SKM-1 treated with dmso at 0.1 percent for 144 hours (cell line): ENCODE results near the gene SLC39A6.
"Not testable (repeated sequence)": the region's sequence is repeated elsewhere in the genome, so short reads cannot be mapped to it uniquely, and the experiment has no call there.

Experiments used
- DNase-seq: peaks from one replicate; lab custom pipeline; 2025; ENCODE audit not compliant: unreplicated experiment; lab: John Stamatoyannopoulos, UW

The SLC39A6 gene

DNA sequence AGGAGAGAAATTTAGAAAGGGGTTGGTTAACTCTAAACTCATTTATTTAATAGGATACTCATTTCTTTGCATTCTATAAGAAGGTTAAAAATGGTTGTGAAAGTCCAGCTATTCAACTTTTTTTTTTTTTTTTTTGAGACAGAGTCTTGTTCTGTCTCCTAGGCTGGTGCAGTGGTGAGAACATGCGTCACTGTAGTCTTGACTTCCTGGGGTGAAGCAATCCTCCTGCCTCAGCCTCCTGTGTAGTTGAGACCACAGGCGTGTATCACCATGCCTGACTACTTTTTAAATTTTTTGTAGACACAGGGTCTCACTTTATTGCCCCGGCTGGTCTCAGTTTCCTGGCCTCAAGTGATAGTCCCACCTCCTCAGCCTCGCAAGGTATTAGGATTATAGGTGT lies 12.4 kb upstream of the SLC39A6 start:
- no peak for DNase-seq

DNA sequence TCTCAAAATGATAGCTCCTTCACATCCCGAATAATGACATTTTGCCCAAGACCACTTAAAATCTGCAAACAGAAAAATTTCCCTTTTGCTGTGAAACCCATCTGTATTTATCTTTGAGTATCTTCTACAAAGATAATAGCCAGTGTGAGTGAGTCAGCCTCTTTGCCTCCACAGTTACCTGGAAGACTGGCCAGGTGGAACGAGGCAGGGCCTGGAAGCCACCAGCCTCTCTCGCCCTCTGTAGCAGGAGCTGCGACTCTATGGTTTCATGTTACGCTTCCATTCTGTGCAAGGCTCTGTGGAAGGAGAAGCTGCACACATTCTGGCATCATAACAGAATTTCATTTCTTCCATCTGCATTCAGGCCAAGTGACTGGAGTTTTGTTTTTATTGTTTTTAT lies 10.1 kb upstream of the SLC39A6 start:
- no peak for DNase-seq

DNA sequence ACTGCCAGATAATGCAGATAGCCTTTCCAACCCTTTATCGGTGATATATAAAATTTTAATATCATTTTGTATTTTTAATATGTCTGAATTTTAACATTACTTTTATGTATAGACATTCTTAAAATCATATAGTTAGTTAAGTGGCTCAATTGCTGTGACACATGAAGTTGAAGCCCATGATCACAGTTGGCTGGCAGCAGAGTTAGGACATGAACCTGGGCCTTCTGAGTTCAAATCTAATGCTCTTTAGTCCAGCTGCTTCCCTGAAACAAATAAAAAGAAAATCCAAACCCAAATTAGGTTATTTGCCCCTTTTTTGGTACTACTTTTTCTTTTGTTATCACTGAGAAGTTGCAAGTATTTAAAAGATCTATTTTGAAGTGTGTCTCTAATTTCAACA lies 6.1 kb upstream of the SLC39A6 start:
- no peak for DNase-seq

DNA sequence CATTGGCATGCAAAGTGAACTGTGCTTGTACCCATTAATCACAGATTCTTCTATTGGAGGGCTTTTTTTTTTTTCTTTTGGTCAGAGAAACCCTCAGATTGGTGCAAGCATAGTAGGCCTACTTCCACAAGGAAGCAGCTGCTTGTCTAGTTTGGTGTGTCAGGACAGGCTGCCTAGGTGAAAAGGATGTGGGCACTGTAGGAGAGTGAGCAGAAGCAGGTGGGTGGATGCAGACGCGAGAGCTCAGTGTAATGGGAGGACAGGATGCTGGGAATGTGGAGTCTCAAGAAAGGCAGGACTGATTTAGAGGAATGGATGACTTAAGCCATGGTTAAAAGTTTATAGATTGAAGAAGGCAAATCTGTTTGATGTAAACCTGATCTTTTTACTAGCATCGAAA lies 3.6 kb upstream of the SLC39A6 start:
- DNase-seq, result no peak

GRCh38 chr18:36131692-36132483 lies 2.7 kb upstream of the SLC39A6 start:
- no peak for DNase-seq

DNA sequence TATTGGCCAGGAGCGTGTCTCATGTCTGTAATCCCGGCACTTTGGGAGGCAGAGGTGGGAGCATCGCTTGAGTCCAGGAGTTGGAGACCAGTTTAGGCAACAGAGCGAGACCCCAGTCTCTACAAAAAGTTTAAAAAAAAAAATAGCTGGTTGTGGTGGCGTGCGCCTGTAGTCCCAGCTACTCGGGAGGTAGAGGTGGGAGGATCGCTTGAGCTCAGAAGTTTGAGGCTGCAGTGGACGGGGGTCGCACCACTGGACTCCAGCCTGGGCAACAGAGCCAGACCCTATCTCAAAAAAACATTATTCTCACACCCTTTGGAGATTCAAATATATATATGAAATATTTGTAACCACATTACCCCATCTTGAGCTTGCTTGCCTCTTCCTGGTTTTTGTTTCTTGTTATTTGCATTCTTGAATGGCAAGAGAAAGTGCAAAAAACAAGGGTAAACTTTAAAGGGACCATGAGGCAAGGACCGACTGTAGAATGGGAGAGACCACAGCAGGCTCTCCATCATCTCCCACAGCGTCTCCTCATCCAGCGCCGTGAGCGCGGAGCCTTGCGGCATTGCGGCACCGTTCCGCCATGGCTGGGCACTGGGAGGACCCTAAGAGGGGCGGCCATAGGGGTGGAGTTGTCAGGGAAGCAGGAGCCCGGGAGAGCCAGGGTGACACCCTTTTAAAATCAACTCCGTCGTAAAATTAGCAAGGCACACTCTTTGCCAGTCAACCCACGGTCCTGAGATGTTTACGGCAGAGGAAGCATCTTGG lies 1.9 kb upstream of the SLC39A6 start:
- no peak for DNase-seq

DNA sequence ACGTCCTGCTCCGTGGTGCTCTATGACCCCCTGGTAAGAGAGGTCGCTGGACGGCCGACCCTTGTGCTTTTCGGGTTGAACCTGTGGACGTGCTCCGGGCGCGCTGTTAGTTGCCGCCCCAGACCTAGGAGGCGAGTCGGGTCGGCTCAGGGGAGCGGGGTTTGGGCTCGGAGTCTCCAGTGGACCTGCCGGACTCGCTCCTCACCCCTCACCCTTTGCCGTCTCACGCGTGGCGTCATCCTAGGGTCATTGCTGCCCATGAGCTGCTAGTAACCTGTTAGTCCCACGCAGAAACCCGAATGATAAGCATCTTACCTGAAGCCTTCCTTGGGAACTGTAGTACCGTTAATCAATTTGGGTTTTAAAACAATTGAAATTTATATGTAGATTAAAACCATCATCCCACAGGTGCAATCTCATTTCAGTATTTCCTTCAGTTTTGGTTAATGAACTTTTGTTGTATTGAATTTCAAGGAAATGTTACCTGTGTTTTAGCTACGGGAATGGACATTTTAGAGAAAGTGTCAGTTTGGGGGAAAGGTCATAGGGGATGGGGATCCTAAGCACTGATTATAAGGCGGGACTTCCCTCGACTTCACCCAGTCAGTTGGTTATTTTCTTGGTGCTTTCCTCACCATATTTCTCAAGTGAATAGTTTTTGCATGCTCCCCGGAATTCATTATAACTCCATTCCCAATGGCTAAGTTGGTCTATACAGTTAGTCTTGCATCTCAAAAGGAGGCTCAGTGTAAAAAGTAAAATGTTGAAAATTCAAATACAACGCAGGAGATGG lies 1.1 kb upstream of the SLC39A6 start:
- no peak for DNase-seq

DNA sequence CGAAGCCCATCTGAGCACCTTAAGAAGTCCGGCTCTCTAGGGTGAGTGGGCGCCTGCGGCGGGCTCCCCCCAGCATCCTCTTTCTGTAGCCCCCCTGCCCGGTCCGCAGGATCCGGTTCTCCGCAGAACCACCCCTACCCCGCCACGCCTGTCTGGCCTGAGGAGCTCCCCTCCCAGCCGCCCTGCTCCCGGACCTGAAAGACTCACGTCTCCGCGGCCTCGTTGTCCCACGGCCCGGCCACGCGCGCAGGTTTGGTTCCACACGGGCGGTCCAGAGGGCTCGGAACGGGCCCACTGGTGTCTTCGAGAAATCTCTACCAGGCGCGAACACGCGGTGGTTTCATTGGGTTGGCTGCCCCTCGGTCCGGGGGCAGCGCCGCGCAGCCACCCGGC lies 237 bp downstream of the SLC39A6 start:
- no peak for DNase-seq

GRCh38 chr18:36128530-36128870 lies 640 bp downstream of the SLC39A6 start:
- no peak for DNase-seq

GRCh38 chr18:36127836-36128529 lies 1.2 kb downstream of the SLC39A6 start:
- DNase-seq, result no peak

DNA sequence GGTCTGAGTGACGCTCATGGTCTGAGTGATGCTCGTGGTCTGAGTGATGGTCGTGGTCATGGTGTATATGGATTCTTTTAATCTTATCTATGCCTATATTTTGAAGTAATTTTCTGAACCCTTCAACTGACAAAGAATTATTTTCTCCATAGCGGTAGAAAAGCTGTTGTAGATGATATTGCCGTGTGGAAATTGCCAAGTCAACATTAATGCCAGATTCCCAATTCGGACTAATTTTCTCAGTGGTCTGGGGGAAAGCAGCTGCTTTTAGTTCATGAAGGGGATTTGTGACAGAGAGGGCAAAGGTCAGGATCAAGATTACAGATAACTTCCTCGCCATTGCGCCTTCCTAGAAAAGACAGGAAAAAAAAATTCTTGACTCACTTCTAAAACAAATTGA lies 2.5 kb downstream of the SLC39A6 start:
- DNase-seq, result no peak

DNA sequence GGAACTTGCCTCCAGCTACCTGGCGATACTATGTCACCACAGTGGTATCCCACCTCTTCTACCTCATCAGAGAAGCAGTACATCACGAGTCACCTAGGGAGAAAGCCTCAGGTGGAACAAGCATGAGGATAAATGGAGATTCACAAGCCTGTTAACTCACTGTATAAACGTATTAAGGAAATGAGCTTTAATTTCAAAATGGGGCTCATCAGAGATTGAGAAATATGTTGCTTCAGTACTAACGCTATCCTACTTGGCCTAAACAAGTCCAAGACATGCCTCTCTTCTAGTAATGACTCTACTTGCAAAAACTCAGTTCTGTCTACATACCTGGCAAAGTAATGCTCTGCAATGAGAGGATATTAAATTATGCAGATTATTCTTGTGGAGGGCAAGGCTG lies 4.3 kb downstream of the SLC39A6 start:
- DNase-seq, result no peak

- DNase-seq, result no peak
Observed at GRCh38 chr18:36120297-36120696, 8.8 kb downstream of the SLC39A6 start.

DNA sequence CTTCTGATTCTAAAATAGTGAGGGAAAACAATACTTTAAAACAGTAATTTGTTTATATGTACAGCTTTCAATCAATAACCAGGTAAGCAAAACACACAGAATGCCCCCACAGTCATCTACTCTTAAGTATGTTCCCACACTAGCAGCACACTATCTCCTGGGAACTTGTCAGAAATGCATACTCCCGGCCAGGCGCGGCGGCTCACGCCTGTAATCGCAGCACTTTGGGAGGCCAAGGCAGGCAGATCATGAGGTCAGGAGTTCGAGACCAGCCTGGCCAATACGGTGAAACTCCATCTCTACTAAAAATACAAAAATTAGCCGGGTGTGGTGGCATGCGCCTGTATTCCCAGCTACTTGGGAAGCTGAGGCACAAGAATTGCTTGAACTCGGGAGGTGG lies 12.4 kb downstream of the SLC39A6 start:
- not testable (repeated sequence) for DNase-seq

- DNase-seq, result no peak
Observed at GRCh38 chr18:36114738-36115137, 14.4 kb downstream of the SLC39A6 start.

DNA sequence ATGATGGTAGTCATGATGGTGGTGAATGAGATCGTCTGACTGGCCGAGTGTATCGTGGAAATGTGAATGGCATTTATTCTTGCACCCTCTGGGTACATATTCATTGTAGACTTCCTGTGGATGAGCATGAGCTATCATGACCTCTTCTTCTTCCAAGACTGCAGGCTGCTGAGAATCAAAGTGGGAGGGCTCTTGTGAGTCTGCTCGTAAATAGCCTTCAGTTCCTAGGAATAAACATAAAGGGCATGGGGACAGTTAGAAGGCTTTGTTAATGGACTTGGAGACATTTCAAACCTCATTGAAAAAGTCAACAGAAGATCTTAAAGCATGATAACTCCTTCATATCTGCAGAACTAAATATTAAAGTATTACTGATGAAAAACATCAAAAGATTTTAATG lies 14.9 kb downstream of the SLC39A6 start:
- no peak for DNase-seq

GRCh38 chr18:36112302-36112701 lies 16.8 kb downstream of the SLC39A6 start:
- no peak for DNase-seq

GRCh38 chr18:36109737-36110136 lies 19.4 kb downstream of the SLC39A6 start:
- DNase-seq, result no peak

GRCh38 chr18:36108601-36109000 lies 20.5 kb downstream of the SLC39A6 start:
- no peak for DNase-seq

DNA sequence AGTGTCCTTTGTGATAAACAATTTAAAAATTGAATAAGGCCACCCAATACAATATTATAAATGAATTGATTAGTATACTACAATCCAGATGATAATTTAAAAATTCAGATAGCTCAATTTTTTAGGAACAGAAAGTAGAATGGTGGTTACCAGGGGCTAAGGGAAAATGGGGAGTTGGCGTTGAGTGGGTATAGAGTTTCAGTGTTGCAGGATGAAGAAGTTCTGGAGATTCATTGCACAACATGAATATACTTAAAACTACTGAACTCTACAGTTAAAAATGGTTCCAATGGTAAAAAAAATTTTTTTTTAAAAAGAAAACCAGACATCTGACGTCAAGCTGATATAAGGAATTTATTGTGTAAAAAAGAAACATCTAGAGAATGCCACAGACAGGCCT lies 20.9 kb downstream of the SLC39A6 start:
- DNase-seq, result no peak

GRCh38 chr18:36107477-36107876 lies 21.7 kb downstream of the SLC39A6 start:
- no peak for DNase-seq
